ENCODE data around the gene EDN2. TPM values are rescaled to one million over a fixed set of nuclear protein-coding genes. Genes with fewer than 3 reads are reported as not detected.

The EDN2 gene
- total and polyA plus RNA-seq, 3 experiments from 2014 or later, result not detected

GRCh38 chr1:41507110-41507720, 22.7 kb upstream of the EDN2 start:
- no peak for DNase-seq
- Mint-ChIP-seq H3K4me1 (no peaks in the 10 kb centered on the region), H3K9me3 (peaks cover 0 to 1% (median 0%) of the 10 kb centered on the region in 5 donors), H3K27me3 (no peaks in the 10 kb centered on the region), H3K4me3 (no peak overlapping the region), H3K27ac (no peak overlapping the region), H3K36me3 (peaks cover 4 to 17% (median 5%) of the 10 kb centered on the region in 3 donors)
- Histone ChIP-seq H3K27me3 (ENCODE audit: insufficient read depth, low read length, poor library complexity, severe bottlenecking) (no peaks in the 10 kb centered on the region), H3K27ac (ENCODE audit: low read depth, low read length) (no peak overlapping the region), H3K36me3 (ENCODE audit: insufficient read depth, low read length) (no peaks in the 10 kb centered on the region), H3K4me1 (ENCODE audit: insufficient read depth, low read length) (no peaks in the 10 kb centered on the region), H3K4me3 (ENCODE audit: low read length) (no peak overlapping the region), H3K9me3 (ENCODE audit: low read length) (no peaks in the 10 kb centered on the region)
- CTCF ChIA-PET, result no interaction called here
- POLR2A ChIA-PET, result no interaction called here

- POLR2A ChIA-PET, result no interaction called here
- Histone ChIP-seq H3K27ac (ENCODE audit: low read depth, low read length) (no peak overlapping the region), H3K27me3 (ENCODE audit: insufficient read depth, low read length, poor library complexity, severe bottlenecking) (no peaks in the 10 kb centered on the region), H3K9me3 (ENCODE audit: low read length) (no peaks in the 10 kb centered on the region), H3K4me1 (ENCODE audit: insufficient read depth, low read length) (no peaks in the 10 kb centered on the region), H3K36me3 (ENCODE audit: insufficient read depth, low read length) (no peaks in the 10 kb centered on the region), H3K4me3 (ENCODE audit: low read length) (no peak overlapping the region)
- H3K36me3 Mint-ChIP-seq, result no peaks in the 10 kb centered on the region
- H3K27ac Mint-ChIP-seq, result peak overlapping the region in 1 of 8 donors; percentile 8
- H3K27me3 Mint-ChIP-seq, result no peaks in the 10 kb centered on the region
- no peak for DNase-seq
- no peaks in the 10 kb centered on the region for H3K4me1 Mint-ChIP-seq
- H3K9me3 Mint-ChIP-seq, result no peaks in the 10 kb centered on the region
- no peak overlapping the region for H3K4me3 Mint-ChIP-seq
- CTCF ChIA-PET, result no interaction called here
Measured at GRCh38 chr1:41504114-41505035, 19.9 kb upstream of the EDN2 start.

DNA sequence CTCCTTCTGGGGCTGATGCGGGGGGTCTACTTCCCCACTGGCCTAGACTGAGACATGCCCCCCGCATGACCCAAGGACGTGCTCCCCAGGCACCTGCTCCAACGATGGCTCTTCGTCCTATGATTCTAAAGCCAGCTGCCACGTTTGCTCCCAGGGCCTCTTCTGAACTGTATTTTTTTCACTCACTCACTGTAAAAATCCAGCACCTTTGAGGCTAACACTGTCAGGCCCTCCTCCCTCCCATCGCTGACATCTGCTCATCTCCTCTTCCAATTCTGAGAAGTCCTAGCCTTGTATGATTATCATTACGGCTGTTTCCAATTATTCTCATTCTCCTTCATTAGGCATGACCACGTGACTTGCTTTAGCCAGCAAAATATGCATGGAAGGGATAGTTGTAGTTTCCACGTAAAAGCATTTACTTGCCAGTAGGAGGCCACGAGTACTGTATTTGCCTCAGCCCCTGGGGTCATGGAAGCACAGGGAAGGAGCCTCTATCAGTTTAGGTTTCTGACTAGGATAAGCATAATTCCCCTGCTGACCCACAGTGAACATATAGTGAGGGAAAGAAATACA, 19.1 kb upstream of the EDN2 start:
- no peaks in the 10 kb centered on the region for H3K9me3 Mint-ChIP-seq
- H3K27me3 Mint-ChIP-seq, result no peaks in the 10 kb centered on the region

DNA sequence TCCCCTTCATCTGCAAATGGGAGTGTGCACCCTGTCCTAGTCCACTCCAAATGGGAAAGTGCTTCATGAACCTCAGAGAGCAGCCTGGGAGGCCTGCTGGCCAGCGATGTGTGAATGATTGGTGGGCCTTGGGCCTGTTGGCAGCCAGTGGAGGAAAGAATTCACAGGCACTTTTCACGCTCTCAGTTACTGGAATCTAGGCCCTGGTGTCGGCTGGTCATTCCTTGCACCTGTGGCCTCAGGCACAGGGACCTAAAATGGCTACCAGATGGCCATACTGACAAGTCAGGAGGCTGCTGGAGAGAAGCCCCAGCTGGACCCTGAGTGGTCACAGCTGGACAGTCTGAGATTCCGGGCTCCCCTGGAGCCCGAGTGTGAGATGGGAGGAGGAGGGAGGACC, 18.4 kb upstream of the EDN2 start:
- Mint-ChIP-seq H3K36me3 (no peaks in the 10 kb centered on the region), H3K9me3 (no peaks in the 10 kb centered on the region), H3K27me3 (peaks cover 0 to 4% of the 10 kb centered on the region in 2 donors), H3K4me1 (no peaks in the 10 kb centered on the region), H3K27ac (peak overlapping the region in 1 of 8 donors; percentile 57), H3K4me3 (no peak overlapping the region)
- no peaks in the 10 kb centered on the region for H3K36me3 ChIP-seq (ENCODE audit: insufficient read depth, low read length)
- H3K4me1 ChIP-seq (ENCODE audit: insufficient read depth, low read length), result no peaks in the 10 kb centered on the region
- CTCF ChIA-PET, result no interaction called here
- DNase-seq, result no peak
- H3K27ac ChIP-seq (ENCODE audit: low read depth, low read length), result no peak overlapping the region
- no peak overlapping the region for H3K4me3 ChIP-seq (ENCODE audit: low read length)
- POLR2A ChIA-PET, result no interaction called here
- no peaks in the 10 kb centered on the region for H3K9me3 ChIP-seq (ENCODE audit: low read length)
- no peaks in the 10 kb centered on the region for H3K27me3 ChIP-seq (ENCODE audit: insufficient read depth, low read length, poor library complexity, severe bottlenecking)

More for the DNA sequence above, 19.1 kb upstream of the EDN2 start:
- DNase-seq, result no peak
- no peaks in the 10 kb centered on the region for H3K9me3 ChIP-seq (ENCODE audit: low read length)
- no peak overlapping the region for H3K4me3 Mint-ChIP-seq
- ChIA-PET POLR2A (no interaction called here), CTCF (no interaction called here)
- no peaks in the 10 kb centered on the region for H3K4me1 ChIP-seq (ENCODE audit: insufficient read depth, low read length)
- peak overlapping the region in 1 of 8 donors; percentile 44 for H3K27ac Mint-ChIP-seq
- H3K4me3 ChIP-seq (ENCODE audit: low read length), result no peak overlapping the region
- H3K36me3 ChIP-seq (ENCODE audit: insufficient read depth, low read length), result no peaks in the 10 kb centered on the region
- no peaks in the 10 kb centered on the region for H3K36me3 Mint-ChIP-seq
- no peaks in the 10 kb centered on the region for H3K4me1 Mint-ChIP-seq
- H3K27ac ChIP-seq (ENCODE audit: low read depth, low read length), result no peak overlapping the region
- H3K27me3 ChIP-seq (ENCODE audit: insufficient read depth, low read length, poor library complexity, severe bottlenecking), result no peaks in the 10 kb centered on the region

DNA sequence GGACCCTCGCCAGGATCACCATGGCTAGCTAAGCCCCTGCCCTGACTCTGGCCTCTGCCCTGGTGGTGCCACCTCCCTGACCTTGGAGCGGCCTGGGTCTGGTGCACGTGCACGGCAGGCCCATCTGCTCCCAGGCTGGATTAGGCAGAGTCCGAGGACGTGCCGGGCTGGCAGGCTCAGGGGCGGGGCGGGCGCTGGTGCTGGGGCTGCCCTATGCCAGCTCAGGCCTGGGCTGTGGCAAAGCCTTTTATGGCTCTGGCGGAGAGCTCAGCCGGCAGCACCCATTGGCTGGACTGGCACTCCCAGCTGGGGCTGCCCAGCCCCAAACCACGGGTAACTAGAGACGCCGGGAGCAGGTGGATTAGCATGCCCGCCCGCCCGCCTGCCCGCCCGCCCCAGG, 17.1 kb upstream of the EDN2 start:
- no peak overlapping the region for H3K4me3 ChIP-seq (ENCODE audit: low read length)
- Mint-ChIP-seq H3K36me3 (no peaks in the 10 kb centered on the region), H3K27me3 (peaks cover 0 to 7% of the 10 kb centered on the region in 2 donors), H3K4me1 (peaks cover 0 to 3% (median 0%) of the 10 kb centered on the region in 3 donors), H3K9me3 (no peaks in the 10 kb centered on the region), H3K4me3 (no peak overlapping the region), H3K27ac (peak overlapping the region in 1 of 8 donors; percentile 50)
- no peak for DNase-seq
- ChIA-PET CTCF (interaction anchor here (1.5 kb wide), 1 partner anchor 9 kb away, joined by 3 read pairs; no protein-coding TSS in a partner anchor), POLR2A (no interaction called here)
- H3K36me3 ChIP-seq (ENCODE audit: insufficient read depth, low read length), result no peaks in the 10 kb centered on the region
- H3K4me1 ChIP-seq (ENCODE audit: insufficient read depth, low read length), result no peaks in the 10 kb centered on the region
- H3K27ac ChIP-seq (ENCODE audit: low read depth, low read length), result no peak overlapping the region
- no peaks in the 10 kb centered on the region for H3K9me3 ChIP-seq (ENCODE audit: low read length)
- H3K27me3 ChIP-seq (ENCODE audit: insufficient read depth, low read length, poor library complexity, severe bottlenecking), result no peaks in the 10 kb centered on the region

- Histone ChIP-seq H3K36me3 (ENCODE audit: insufficient read depth, low read length) (no peaks in the 10 kb centered on the region), H3K27me3 (ENCODE audit: insufficient read depth, low read length, poor library complexity, severe bottlenecking) (no peaks in the 10 kb centered on the region), H3K27ac (ENCODE audit: low read depth, low read length) (no peak overlapping the region), H3K4me3 (ENCODE audit: low read length) (no peak overlapping the region), H3K9me3 (ENCODE audit: low read length) (no peaks in the 10 kb centered on the region), H3K4me1 (ENCODE audit: insufficient read depth, low read length) (no peaks in the 10 kb centered on the region)
- Mint-ChIP-seq H3K4me1 (peaks cover 0 to 4% (median under 1%) of the 10 kb centered on the region in 3 donors), H3K27ac (no peak overlapping the region), H3K4me3 (no peak overlapping the region), H3K27me3 (peaks cover 0 to 7% of the 10 kb centered on the region in 2 donors), H3K9me3 (no peaks in the 10 kb centered on the region), H3K36me3 (no peaks in the 10 kb centered on the region)
- CTCF ChIA-PET, result interaction anchor here (1.5 kb wide), 1 partner anchor 8 kb away, joined by 3 read pairs; no protein-coding TSS in a partner anchor
- POLR2A ChIA-PET, result no interaction called here
- no peak for DNase-seq
Measured at GRCh38 chr1:41500781-41501518, 16.5 kb upstream of the EDN2 start.

DNA sequence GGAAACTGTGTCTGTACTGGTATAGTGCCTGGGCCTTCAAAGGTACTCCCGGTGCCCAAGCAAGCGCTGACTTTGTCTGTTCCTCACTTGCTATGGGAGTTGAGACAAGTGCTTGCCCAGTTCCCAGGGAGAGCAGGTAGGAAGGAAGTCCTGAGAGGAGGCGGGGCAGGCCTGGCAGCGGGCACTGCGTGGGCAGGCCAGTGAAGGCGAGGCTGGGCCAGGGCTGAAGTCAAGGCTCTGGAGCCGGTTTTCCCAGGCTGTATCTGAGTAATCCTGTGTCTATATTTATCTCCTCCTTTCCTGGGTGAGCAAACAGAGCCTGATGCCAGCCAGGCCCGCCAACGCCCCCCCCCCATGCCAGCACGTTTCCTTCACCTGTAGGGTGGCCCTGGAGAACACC, 15.9 kb upstream of the EDN2 start:
- Histone ChIP-seq H3K4me3 (ENCODE audit: low read length) (no peak overlapping the region), H3K4me1 (ENCODE audit: insufficient read depth, low read length) (no peaks in the 10 kb centered on the region), H3K36me3 (ENCODE audit: insufficient read depth, low read length) (no peaks in the 10 kb centered on the region), H3K27me3 (ENCODE audit: insufficient read depth, low read length, poor library complexity, severe bottlenecking) (no peaks in the 10 kb centered on the region), H3K9me3 (ENCODE audit: low read length) (no peaks in the 10 kb centered on the region), H3K27ac (ENCODE audit: low read depth, low read length) (no peak overlapping the region)
- CTCF ChIA-PET, result no interaction called here
- no peak for DNase-seq
- Mint-ChIP-seq H3K36me3 (no peaks in the 10 kb centered on the region), H3K4me1 (peaks cover 3 to 9% (median 5%) of the 10 kb centered on the region in 3 donors), H3K27me3 (peaks cover 0 to 13% of the 10 kb centered on the region in 2 donors), H3K9me3 (no peaks in the 10 kb centered on the region), H3K27ac (no peak overlapping the region), H3K4me3 (no peak overlapping the region)
- POLR2A ChIA-PET, result no interaction called here

Data from CD8-positive, alpha-beta memory T cell (primary cell).